Stimulated activated CD8-positive, alpha-beta memory T cell treated with anti-CD3 and anti-CD28 coated beads, Interleukin-15, amount 100 ng/mL, for 1 hour (primary cell): ENCODE data around the gene BRIP1.
"Not testable (repeated sequence)": the region's sequence is repeated elsewhere in the genome, so short reads cannot be mapped to it uniquely, and the experiment has no call there.

Experiments
- DNase-seq: peaks from one replicate; pipeline ENCODE4 v3.0.0-alpha.2; 2020; ENCODE audit warnings: low read depth

Gene BRIP1

DNA sequence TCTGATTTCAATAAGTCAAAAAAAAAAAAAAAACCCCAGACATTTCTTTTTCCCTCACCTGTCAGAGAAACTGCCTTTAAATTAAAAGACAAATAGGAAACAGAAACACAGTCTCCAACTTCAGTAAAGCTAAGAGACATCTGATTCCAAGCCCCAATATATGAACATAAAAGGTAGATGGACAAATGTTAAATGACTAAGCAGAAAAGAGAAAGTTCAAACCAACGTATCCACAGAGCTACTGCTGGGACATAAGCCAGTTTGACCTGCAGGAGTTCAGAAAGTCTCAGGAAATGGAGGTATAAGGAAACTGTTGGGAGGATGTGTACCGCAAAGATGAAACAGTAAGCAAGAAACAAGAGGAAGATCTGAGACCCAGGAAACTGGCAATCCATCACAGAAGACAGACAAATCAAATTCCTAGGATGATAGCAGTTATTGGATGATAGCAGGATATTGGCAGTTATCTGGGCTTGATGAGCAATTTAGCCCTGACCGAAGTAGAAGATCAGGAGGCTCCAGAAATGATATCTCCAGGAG lies 135.0 kb downstream of the BRIP1 start:
- no peak for DNase-seq

DNA sequence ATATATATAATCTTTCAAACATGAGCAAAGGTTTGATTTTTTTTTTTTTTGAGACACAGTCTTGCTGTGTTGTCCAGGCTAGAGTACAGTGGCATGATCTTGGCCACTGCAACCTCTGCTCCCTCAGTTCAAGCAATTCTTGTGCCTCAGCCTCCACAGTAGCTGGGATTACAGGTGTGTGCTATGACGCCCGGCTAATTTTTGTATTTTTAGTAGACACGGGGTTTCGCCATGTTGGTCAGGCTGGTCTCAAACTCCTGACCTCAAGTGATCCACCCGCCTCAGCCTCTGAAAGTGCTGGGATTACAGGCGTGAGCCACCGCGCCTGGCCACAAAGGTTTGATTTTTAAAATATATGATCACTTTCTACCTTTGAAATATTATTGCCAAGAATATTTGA lies 135.5 kb downstream of the BRIP1 start:
- not testable (repeated sequence) for DNase-seq

DNA sequence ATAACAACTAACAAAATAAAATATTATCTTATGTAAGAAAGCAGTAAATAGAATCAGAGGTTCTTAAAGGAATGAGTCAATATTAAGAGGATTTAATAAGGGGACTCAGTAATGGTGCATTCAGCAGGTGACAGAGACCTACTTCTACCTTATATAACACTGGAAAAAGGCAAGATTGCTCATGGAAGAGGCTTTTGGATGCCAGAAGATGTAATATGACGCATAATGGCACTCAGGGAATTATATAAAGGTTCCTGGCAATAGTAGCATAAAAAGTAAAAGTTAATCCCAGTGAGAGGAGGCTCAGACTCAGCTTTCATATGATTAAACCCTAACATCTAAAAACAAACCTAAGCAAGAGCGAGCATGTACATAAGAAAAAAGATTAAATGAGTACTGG lies 136.4 kb downstream of the BRIP1 start:
- no peak for DNase-seq

DNA sequence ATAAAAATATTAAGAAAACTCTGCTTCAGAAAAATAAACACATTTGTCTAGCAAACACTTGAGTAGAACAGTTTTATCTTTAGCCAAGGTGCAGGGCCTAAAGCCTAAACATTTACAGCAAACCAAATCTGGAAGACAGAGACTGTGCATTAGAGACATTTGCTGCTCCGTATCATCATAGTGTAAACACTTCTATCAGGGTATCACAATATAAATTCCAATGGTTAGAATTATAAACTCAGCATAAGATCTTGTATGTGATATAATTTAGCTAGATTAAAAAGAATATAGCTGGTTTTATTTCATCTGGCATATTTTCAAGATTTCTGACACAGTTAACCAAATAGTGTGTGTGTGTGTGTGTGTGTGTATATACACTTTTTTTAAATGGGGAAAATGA lies 138.6 kb downstream of the BRIP1 start:
- no peak for DNase-seq

DNA sequence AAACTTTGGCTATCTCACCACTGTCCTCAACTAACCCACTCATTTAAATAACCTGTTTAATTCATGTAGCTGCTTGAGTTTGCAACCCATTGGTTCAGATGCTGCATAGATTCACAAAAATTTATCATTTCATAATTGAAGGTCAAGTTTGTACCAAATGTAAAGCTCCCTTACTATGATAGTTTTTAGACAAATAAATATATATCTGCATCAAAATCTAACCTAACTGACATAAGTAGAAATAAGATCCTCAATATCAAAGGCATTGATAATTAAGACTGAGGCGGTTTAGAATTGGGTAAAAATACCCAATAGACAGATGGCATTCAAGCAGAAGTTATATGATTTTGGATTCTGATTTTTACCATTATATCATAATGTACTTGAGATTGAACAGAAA lies 139.4 kb downstream of the BRIP1 start:
- DNase-seq: no peak

DNA sequence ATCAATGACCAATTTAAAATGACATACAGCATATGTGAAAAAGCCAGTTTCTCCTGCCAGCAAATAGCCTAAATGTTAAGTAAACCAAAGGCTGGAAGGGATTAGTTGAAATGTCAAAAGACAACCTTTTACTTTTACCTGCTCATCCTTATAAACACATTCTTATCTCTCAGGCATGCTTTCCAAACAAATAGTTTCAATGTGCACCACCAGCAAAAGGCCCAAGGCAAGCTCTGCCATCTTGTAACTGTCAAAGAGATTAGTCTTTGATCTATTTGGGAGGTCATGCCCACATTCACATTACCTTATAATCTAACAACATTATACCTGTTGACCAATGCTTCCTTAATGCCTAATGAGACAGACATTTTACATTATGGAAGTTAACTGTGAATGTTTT lies 140.1 kb downstream of the BRIP1 start:
- no peak for DNase-seq

DNA sequence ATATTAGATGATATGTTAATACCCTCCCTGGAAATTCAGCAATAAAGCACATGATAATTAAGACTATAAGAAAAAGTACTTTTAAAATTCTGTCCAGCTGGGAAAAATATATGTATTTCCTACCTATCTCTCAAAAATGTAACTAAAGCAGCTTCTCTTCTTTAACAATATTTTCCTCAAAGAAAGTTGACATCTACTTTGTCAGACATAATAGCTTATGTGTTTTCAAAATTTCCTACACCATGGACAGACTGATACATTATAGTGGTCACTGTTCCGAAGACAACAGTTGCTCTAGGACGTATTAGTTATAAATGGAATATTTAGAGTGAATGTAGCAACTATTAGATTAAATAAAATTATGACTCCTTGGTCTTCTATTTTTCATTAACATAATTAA lies 140.9 kb downstream of the BRIP1 start:
- DNase-seq: no peak

DNA sequence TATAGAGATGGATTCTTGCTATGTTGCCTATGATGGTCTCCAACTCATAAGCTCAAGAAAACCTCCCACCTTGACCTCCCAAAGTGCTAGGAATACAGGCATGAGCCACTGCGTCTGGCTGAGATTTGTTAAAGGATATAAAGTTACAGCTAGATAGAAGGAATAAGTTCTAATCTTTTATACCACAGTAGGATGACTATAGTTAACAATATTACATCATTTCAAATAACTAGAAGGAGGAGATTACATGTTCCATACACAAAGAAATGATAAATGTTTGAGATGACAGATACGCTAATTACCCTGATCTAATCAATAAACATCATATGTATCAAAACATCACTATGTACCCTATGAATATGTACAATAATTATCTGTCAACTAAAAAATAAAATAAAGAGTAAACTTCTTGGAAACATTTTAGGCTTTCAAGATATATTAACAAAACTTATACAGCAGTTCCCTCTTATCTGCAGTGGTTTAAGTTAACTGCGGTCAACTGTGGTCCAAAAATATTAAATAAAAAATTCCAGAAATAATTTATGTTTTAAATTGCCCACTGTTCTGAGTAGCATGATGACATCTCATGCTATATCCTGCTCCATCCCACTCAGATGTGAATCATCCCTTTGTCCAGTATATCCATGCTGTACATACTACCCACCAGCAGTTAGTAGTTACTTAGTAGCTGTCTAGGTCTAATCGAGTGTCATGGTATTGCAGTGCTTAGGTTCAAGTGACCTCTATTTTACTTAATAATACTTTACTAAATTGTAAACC lies 143.1 kb downstream of the BRIP1 start:
- no peak for DNase-seq

DNA sequence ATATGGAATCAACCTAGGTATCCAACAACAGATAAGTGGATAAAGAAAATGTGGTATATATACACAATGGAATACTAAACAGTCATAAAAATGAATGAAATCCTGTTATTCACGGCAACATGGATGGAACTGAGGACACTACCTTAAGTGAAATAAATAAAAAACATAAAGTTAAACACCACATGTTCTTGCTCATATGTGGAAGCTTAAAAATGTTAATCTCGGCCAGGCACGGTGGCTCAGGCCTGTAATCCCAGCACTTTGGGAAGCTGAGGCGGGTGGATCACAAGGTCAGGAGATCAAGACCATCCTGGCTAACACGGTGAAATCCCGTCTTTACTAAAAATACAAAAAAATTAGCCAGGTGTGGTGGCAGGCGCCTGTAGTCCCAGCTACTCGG lies 144.1 kb downstream of the BRIP1 start:
- DNase-seq: not testable (repeated sequence)

DNA sequence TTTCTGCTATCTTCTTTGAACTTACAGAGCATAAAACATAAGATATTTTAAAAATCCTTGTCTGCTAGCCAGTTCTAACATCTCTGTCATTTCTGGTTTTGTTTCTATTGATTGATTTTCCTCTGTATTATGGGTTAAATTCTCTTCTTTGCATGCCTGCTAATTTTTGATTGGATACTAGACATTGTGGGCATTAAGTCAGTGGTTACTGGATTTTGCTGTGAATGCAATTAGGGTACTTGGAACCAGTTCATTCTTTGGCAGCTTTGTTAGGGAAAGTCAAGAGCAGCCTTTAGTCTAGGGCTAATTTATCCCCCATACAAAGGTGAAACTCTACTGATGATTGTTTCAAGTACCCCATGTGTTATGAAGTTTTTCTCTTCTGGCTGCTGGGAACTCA lies 145.3 kb downstream of the BRIP1 start:
- no peak for DNase-seq

DNA sequence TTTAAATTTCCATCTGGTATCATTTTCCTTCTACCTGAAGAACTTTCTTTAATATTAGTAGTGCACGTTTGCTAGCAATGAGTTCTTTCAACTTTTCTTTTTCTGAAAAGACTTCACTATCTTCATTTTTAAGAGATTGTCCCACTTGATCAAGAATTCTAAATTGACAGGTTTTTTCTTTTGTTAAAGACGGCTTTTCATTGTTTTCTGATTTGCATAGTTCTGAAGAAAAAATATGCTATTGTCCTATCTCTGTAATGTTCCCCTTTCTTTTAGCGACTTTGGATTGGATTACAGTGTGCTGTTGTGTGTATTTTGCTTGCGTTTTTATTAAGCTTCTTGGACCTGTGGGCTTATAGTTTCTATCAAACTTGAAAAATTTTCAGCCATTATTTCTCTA lies 146.0 kb downstream of the BRIP1 start:
- DNase-seq: no peak

DNA sequence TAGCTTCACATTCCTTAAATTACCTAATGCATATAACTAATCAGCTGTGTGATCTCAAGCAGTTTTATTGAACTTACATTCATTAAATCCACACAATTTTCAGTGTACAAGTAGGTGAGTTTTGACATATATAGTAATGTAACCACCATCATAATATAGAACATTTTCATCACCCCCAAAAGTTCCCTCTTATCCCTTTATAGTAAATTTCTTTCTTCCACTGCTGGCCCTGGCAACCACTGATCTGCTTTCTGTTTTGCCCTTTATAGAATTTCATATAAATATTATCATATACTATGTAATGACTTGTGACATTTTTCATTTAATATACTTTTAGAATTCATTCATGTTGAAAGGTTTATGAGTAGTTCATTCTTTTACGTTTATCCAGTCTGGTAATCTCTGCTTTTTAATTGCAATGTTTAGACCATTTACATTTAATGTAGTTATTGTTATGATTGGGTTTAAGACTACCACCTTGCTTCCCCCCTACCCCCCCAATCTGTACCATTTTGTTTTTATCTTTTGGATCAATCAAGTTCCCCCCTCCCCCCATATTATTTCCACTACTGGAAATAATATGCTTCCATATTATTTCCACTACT lies 147.0 kb downstream of the BRIP1 start:
- no peak for DNase-seq

DNA sequence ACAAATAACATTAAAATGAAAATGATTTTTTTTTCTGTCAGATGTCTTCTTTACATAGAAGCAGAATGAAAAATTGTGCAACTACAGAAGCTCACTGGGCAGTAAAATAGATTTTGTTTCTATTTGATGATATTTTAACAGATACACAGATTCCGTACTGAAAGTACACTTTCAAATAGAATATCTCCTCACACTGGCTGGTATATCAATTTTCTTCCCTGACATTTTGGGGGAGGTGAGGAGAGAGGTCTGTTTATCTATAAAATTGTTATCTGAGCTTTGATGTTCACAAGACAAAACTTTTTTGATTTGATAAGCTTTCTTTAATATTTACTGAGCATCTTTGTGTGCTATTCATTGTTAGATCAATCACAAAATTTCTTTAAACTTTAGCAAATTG lies 148.0 kb downstream of the BRIP1 start:
- DNase-seq: no peak

DNA sequence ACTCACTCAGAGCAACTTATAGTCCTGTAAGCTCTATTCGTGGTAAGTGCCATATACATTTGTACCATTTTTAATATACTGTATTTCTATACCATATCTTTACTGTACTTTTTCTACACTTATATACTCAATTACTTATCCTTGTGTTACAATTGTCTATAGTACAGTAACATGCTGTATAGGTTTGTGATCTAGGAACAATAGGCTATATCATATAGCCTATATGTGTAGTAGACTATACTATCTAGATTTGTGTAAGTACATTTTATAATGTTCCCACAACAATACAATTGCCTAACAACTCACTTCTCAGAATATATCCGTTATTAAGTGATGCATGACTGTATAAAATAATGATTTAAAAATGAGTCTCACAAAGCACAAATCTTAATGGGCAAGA lies 149.0 kb downstream of the BRIP1 start:
- no peak for DNase-seq

DNA sequence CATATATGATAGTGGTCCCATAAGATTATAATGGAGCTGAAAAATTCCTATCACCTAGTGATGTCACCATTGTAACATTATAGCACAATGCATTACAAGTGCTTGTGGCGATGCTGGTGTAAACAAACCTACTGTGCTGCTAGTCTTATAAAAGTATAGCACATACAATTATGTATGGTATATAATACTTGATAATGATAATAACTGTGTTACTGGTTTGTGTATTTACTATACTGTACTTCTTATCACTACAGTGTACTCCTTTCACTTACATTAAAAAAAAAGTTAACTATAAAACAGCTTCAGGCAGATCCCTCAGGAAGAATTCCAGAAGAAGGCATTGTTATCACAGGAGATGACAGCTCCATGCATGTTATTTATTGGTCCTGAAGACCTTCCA lies 150.3 kb downstream of the BRIP1 start:
- DNase-seq: no peak

DNA sequence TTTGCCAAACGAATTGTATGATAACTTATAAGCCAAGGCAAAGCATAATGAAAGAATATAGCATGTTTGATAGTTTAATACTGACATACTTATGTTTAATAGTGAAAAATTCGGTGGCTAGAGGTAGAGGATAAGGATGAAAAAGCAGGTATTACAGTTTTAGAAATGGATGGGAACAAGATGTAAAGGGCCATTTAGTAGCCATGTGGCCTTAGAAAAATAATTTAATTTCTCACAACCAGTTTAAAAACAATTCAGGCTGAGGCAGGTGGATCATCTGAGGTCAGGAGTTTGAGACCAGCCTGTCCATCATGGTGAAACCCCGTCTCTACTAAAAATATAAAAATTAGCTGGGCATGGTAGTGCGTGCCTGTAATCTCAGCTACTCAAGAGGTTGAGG lies 152.8 kb downstream of the BRIP1 start:
- DNase-seq: no peak

DNA sequence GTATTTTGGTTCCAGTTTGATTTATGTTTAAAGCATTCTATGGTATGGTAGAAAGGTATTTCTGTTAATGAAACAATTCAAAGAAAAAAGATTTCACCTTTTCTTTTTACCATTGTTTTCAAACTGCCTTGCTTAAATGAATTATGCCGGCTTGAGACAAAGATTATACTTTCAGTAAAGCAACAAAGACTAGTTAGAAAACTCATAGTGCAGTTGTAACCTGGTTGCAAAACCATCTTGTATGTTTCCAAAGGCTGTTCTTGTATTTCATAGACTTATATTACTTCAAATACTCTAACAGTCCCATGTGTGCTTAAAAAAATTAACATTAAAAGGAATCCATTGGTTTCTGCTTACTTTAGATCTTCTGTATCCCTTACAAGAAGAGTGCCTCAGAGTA lies 153.8 kb downstream of the BRIP1 start:
- DNase-seq: no peak

DNA sequence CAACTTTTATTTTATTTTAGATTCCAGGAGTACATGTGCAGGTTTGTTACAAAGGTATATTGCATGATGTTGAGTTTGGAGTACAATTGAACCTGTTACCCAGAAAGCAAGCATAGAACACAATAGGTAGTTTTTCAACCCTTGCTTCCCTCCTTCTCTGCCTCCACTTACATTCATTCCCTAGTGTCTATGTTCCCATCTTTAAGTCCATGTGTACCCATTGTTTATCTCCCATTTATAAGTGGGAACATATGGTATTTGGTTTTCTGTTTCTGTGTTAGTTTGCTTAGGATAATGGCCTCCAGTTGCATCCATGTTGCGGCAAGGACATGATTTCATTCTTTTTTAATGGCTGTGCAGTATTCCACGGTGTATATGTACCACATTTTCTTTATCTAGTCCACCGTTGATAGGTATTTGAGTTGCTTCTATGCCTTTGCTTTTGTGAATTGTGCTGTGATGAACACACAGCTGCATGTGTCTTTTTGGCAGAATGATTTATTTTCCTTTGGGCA lies 158.3 kb downstream of the BRIP1 start:
- DNase-seq: no peak

DNA sequence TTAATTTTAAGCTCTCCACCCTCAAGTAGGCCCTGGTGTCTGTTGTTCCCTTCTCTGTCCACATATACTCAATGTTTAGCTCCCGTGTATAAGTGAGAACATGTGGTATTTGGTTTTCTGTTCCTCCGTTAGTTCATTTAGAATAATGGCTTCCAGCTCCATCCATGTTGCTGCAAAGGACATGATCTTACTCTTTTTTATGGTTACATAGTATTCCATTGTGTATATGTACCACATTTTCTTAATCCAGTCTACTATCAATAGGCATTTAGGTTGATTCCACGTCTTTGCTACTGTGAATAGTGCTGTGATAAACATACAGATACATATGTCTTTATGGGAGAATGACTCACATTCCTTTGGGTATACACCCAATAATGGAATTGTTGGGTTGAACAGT lies 160.9 kb downstream of the BRIP1 start:
- no peak for DNase-seq

DNA sequence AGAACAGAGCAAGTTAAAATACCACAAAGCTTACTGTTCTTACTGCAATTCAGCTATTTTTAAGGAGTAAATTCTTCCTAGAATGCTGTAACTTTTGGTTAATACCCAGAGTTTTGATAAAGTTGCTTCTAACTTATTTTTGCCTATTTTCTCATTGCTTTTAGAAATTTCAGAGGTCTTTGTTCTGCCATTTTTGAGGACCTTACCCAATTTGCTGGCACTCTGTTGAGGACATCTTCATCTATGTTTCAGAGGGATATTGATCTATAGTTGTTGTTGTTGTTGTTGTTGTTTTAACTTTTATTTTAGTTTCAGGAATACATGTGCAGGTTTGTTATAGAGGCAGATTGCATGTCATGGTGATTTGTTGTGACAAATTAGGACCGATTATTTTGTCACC lies 161.3 kb downstream of the BRIP1 start:
- no peak for DNase-seq

DNA sequence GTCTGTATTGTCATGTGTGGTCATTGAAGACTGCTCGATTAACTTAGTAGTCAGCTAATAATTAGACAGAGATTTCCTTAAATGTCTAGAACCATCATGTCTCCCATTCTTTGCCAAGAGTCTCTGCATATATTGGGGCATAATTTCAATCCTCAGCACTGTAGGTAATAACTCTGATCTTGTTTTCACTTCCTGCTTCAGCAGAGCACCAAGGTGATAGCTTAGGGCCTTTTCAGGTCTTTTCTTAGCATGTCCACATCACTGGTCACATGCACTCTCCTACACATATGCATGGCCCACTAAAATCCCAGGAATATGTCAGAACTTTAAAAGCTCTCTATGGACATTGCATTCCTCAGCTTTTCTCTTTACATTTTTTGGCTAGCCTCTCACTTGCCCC lies 162.0 kb downstream of the BRIP1 start:
- no peak for DNase-seq

DNA sequence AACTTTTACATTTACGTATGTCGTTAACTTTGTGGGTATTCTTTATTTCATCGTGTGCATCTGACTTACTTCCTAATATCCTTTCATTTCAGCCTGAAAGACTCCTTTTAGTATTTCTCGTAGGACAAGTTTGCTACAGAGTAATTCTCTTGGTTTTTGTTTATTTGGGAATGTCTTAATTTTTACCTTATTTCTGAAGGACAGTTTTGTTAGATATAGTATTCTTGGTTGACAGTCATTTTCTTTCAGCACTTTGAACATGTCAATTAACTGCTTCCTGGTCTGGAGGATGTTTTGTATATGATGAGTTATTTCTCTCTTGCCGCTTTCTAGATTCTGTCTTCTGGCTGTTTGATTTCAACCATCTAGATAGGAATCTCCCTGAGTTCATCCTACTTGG lies 163.1 kb downstream of the BRIP1 start:
- no peak for DNase-seq

DNA sequence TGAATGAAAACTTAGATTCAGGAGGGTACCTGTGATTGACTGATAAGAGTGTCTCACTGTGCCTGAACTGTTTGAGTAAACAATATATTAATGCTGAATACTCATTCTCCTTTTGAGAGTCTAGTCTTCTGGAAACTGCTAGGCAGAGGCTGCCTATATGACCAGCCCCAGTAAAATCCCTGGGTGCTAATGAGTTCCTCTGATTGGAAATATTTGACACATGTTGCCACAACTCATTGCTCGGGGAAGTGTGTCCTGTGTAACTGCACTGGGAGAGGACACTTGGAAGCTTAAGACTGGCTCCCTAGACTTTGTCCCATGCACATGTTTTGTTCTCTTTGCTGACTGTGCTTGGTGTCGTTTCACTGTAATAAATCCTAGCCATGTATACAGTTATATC lies 163.6 kb downstream of the BRIP1 start:
- DNase-seq: no peak

DNA sequence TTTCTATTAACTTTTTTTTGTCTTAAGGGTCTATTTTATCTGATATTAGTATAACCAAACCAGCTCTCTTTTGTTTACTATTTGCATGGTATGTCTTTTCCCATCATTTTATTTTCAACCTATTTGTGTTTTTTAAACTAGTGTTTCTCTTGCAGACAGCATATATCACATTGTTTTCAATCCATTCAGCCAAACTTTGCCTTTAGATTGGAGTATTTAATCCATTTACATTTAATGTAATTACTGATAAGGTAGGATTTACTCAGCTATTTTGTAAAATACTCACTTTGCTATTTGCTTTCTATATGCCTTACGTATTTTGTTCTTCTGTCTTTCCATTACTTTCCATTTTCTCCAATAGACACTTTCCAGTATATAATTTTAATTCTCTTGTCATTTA lies 164.3 kb downstream of the BRIP1 start:
- no peak for DNase-seq
